ENCODE measurements around the gene MLH3.

The MLH3 gene

GRCh38 chr14:74981833-74982232 is 69.4 kb downstream of the MLH3 start:
- no peak for DNase-seq

GRCh38 chr14:74981462-74981782 is 69.8 kb downstream of the MLH3 start:
- DNase-seq, result no peak

GRCh38 chr14:74980731-74981461 is 70.4 kb downstream of the MLH3 start:
- no peak for DNase-seq

GRCh38 chr14:74980398-74980730 is 70.9 kb downstream of the MLH3 start:
- no peak for DNase-seq

- DNase-seq, result peak; percentile 73
These were observed 71.5 kb downstream of the MLH3 start for GRCh38 chr14:74979442-74980397.

- no peak for DNase-seq
These were observed 72.2 kb downstream of the MLH3 start for GRCh38 chr14:74979029-74979428.

GRCh38 chr14:74978416-74978947 is 72.8 kb downstream of the MLH3 start:
- DNase-seq, result no peak

GRCh38 chr14:74977901-74978385 is 73.3 kb downstream of the MLH3 start:
- no peak for DNase-seq

GRCh38 chr14:74977164-74977900 is 73.9 kb downstream of the MLH3 start:
- DNase-seq, result no peak

GRCh38 chr14:74976264-74977113 is 74.8 kb downstream of the MLH3 start:
- no peak for DNase-seq

- no peak for DNase-seq
These were observed 76.0 kb downstream of the MLH3 start for GRCh38 chr14:74975059-74975810.

GRCh38 chr14:74974364-74975058 is 76.8 kb downstream of the MLH3 start:
- no peak for DNase-seq

GRCh38 chr14:74973905-74974363 is 77.3 kb downstream of the MLH3 start:
- DNase-seq, result no peak

- DNase-seq, result peak; percentile 30
These were observed 78.1 kb downstream of the MLH3 start for GRCh38 chr14:74973003-74973653.

- DNase-seq, result no peak
These were observed 82.5 kb downstream of the MLH3 start for GRCh38 chr14:74968811-74969210.

- no peak for DNase-seq
These were observed 85.6 kb downstream of the MLH3 start for GRCh38 chr14:74965486-74966153.

GRCh38 chr14:74964787-74965485 is 86.3 kb downstream of the MLH3 start:
- DNase-seq, result no peak
